ENCODE results near the gene PRKAR1B.
"Not testable (repeated sequence)": the region's sequence is repeated elsewhere in the genome, so short reads cannot be mapped to it uniquely, and the experiment has no call there.

Gene PRKAR1B

GRCh38 chr7:644381-645305, 82.4 kb downstream of the PRKAR1B start:
- no peak overlapping the region for H3K27ac ChIP-seq
- TF ChIP-seq, protein P1, sequence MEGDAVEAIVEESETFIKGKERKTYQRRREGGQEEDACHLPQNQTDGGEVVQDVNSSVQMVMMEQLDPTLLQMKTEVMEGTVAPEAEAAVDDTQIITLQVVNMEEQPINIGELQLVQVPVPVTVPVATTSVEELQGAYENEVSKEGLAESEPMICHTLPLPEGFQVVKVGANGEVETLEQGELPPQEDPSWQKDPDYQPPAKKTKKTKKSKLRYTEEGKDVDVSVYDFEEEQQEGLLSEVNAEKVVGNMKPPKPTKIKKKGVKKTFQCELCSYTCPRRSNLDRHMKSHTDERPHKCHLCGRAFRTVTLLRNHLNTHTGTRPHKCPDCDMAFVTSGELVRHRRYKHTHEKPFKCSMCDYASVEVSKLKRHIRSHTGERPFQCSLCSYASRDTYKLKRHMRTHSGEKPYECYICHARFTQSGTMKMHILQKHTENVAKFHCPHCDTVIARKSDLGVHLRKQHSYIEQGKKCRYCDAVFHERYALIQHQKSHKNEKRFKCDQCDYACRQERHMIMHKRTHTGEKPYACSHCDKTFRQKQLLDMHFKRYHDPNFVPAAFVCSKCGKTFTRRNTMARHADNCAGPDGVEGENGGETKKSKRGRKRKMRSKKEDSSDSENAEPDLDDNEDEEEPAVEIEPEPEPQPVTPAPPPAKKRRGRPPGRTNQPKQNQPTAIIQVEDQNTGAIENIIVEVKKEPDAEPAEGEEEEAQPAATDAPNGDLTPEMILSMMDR (conservative IDR thresholded peaks at IDR 0.05; ENCODE audit: low read depth), result no peak
- CTCF ChIA-PET, result interaction anchor here (0.6 kb wide), 1 partner anchor 88 kb away, joined by 4 read pairs; no protein-coding TSS in a partner anchor
- DNase-seq (ENCODE audit: low spot score), result no peak
- POLR2A ChIA-PET (ENCODE audit: low non-redundant PET), result no interaction called here

- no peak for DNase-seq (ENCODE audit: low spot score)
- no peak overlapping the region for H3K27ac ChIP-seq
- POLR2A ChIA-PET (ENCODE audit: low non-redundant PET), result no interaction called here
- CTCF ChIA-PET, result no interaction called here
- TF ChIP-seq, protein P1 (conservative IDR thresholded peaks at IDR 0.05; ENCODE audit: low read depth), result no peak
Measured at GRCh38 chr7:641966-642365, 85.1 kb downstream of the PRKAR1B start.

GRCh38 chr7:641269-641671, 85.8 kb downstream of the PRKAR1B start:
- no peak overlapping the region for H3K27ac ChIP-seq
- DNase-seq (ENCODE audit: low spot score), result no peak
- ChIA-PET CTCF (no interaction called here), POLR2A (ENCODE audit: low non-redundant PET) (no interaction called here)
- TF ChIP-seq, protein P1 (conservative IDR thresholded peaks at IDR 0.05; ENCODE audit: low read depth), result no peak

DNA sequence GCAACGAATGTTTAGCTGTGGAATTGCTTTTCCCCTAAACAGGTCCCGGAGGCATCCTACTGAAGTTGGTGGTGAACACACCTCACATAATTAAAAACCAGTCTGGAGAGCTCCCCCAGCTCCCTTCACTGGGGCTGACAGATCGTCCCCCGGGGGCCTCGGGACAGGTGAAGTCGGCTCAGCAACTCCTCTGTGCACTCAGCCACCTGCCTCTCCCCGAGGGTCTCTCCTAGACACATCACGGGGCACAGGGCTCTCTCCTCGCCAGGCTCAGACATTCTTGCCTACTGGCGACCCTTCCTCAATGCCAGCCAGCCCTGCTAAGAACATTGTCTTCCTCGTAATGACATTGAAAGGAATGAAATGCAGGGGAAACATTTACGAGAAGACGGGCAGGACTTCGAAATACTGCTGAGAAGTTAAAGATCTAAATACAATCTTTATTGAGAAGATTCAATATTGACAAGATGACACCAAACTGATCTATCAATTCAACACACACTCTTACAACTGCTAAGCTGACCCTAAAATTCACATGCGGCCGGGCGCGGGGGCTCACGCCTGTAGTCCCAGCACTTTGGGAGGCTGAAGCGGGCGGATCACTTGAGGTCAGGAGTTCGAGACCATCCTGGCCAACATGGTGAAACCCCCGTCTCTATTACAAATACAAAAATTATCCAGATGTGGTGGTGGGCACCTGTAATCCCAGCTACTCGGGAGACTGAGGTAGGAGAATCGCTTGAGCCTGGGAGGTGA, 88.6 kb downstream of the PRKAR1B start:
- no peak for DNase-seq (ENCODE audit: low spot score)
- ChIA-PET POLR2A (ENCODE audit: low non-redundant PET) (no interaction called here), CTCF (no interaction called here)
- TF ChIP-seq, protein P1 (conservative IDR thresholded peaks at IDR 0.05; ENCODE audit: low read depth), result no peak
- no peak overlapping the region for H3K27ac ChIP-seq

- POLR2A ChIA-PET (ENCODE audit: low non-redundant PET), result no interaction called here
- DNase-seq (ENCODE audit: low spot score), result no peak
- H3K27ac ChIP-seq, result no peak overlapping the region
- TF ChIP-seq, protein P1 (conservative IDR thresholded peaks at IDR 0.05; ENCODE audit: low read depth), result no peak
- CTCF ChIA-PET, result no interaction called here
Measured at GRCh38 chr7:637826-638225, 89.3 kb downstream of the PRKAR1B start.

GRCh38 chr7:636396-636795, 90.7 kb downstream of the PRKAR1B start:
- H3K27ac ChIP-seq, result peak overlapping the region; percentile 28
- ChIA-PET CTCF (interaction anchor here (0.7 kb wide), 1 partner anchor 94 kb away, joined by 6 read pairs; no protein-coding TSS in a partner anchor), POLR2A (ENCODE audit: low non-redundant PET) (no interaction called here)
- no peak for DNase-seq (ENCODE audit: low spot score)
- TF ChIP-seq, protein P1 (conservative IDR thresholded peaks at IDR 0.05; ENCODE audit: low read depth), result no peak

DNA sequence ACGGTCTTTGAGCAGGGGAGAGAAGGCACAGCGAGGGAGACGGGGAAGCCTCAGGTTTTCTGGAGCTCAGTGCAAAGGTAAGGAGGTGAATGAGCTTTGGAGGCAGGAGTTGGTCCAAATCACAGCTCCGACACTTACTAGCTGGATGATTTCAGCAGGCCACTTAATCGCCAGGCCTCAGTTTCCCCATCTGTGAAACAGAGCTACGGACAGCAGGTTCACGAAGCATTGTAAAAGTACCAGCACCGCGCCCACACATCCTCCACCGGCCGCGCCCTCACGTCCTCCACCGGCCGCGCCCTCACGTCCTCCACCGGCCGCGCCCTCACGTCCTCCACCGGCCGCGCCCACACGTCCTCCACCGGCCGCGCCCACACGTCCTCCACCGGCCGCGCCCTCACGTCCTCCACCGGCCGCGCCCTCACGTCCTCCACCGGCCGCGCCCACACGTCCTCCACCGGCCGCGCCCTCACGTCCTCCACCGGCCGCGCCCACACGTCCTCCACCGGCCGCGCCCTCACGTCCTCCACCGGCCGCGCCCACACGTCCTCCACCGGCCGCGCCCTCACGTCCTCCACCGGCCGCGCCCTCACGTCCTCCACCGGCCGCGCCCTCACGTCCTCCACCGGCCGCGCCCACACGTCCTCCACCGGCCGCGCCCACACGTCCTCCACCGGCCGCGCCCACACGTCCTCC, 91.2 kb downstream of the PRKAR1B start:
- DNase-seq (ENCODE audit: low spot score); CTCF ChIA-PET; POLR2A ChIA-PET (ENCODE audit: low non-redundant PET): not testable (repeated sequence)
- peak overlapping the region; percentile 27 for H3K27ac ChIP-seq

Data from RWPE1 (cell line).